HG03280 (cell line): ENCODE data around the gene IRF2BP2.

Experiments
- ATAC-seq: cut with Tn5 transposase; IDR thresholded peaks from one replicate; pipeline ENCODE4 v1.9.1; 2021; ENCODE audit warnings: mild to moderate bottlenecking, moderate library complexity; ENCODE audit not compliant: unreplicated experiment

The IRF2BP2 gene

GRCh38 chr1:234585330-234586055 lies 24.5 kb downstream of the IRF2BP2 start:
- no peak for ATAC-seq

- no peak for ATAC-seq
These were observed 25.1 kb downstream of the IRF2BP2 start for GRCh38 chr1:234584926-234585325.

GRCh38 chr1:234584420-234584805 lies 25.6 kb downstream of the IRF2BP2 start:
- ATAC-seq = no peak

GRCh38 chr1:234583755-234584419 lies 26.1 kb downstream of the IRF2BP2 start:
- no peak for ATAC-seq

DNA sequence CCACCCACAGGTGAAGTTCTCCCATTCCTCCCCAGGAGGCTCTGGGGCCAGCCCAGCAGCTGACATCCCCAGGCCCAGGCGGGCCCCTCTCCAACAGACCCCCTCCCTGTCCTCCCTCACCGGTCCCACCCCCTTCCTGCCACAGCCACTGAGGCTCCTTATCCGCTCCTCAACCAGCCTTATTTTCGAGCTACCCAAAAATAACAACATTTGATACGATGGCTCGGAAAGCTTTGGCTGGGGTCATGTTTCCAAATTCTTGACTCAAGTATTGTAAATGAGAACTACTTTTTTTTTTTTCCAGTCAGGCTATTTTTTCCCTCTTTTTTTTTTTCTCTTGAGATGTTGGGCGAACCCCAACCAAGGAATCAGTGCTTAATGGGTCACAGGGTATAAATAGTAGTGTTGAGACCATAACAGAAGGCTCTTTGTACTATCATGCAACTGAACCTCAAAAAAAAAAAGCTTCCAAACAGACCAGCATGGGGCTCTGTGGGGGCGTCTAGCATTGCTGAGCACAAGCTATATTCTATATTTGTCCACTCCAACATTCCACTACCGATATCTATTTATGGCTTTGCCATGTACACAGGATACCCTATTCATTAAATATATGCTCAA lies 27.2 kb downstream of the IRF2BP2 start:
- ATAC-seq = no peak

DNA sequence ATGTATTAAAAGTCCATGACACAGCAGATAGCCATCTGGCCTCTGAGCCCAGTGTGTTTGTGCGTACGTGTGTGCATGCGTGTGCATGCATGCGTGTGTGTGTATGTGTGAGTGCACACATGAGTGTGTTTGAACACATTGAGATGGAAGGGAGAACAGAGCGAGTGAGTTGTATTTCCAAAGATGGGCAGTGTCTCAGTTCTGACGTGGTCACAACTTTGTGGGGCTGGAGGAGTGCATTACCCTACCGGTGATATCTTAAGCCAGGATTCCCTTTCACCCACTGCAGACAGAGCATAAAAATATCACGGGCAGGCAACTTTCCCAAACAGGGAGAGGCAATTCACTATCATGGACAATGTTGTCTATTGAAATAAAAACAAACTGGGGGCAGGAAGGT lies 27.8 kb downstream of the IRF2BP2 start:
- no peak for ATAC-seq

DNA sequence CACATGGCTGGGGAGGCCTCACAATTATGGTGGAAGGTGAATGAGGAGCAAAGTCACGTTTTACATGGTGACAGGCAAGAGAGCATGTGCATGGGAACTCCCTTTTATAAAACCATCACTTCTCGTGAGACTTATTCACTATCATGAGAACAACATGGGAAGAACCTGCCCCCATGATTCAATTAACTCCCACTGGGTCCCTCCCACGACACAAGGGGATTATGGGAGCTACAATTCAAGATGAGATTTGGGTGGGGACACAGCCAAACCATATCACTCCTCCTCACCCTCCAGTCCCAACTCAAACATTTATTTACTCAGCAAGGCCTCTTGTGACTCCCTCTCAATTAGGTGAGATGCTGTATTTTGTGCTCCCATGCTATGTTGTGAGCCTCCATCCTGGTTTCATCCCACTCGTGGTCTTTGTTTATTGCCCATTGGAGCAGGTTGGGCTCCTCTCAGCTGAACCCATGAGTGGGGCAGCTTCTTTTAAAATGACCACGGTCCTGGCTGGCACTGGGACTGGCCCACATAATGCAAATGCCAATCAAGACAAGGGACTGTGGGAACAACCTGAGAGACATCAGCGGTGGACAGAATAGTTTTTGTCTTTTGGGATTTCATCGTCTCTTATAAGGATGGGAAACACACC lies 28.8 kb downstream of the IRF2BP2 start:
- no peak for ATAC-seq

- no peak for ATAC-seq
These were observed 30.0 kb downstream of the IRF2BP2 start for GRCh38 chr1:234579967-234580366.

- ATAC-seq = no peak
These were observed 31.2 kb downstream of the IRF2BP2 start for GRCh38 chr1:234578735-234579134.

- no peak for ATAC-seq
These were observed 31.9 kb downstream of the IRF2BP2 start for GRCh38 chr1:234578087-234578486.

- ATAC-seq = no peak
These were observed 36.2 kb downstream of the IRF2BP2 start for GRCh38 chr1:234573711-234574299.

DNA sequence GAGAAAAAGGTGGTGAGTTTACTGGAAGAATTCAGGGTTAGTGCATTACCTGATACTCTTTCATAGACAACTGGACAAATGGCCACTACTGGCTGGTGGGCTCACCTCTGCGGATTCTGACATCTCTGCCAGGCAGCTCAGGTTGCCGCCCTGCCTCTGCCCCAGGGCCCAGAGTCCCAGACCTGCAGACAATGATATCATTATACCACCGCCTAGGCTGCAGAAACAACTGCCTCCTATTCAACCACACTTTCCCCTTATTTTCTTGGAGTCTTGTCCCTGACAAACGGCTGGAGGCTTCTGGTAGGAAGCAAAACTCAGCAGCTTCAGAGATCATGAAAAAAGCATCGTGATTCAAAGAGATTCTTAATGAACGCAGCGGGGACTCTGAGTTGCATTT lies 37.0 kb downstream of the IRF2BP2 start:
- ATAC-seq = no peak

DNA sequence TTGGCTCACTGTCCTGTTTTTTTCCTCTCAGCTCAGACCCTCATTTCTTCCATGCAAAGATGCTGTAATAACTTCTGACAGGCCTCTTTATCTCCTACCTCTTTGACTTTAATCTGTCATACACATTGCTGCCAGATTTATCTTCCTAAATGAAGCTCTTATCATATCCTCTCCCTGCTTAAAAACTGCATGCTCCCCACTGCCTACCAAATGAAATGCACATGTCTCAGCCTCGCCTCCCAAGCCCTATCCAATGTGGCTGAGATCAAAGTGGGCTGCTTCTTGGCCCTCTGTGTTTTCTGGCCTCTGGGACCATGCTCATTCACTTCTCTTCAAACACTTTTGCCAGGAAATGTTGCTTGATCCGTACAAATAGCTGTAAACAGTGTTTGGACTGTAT lies 38.3 kb downstream of the IRF2BP2 start:
- no peak for ATAC-seq

DNA sequence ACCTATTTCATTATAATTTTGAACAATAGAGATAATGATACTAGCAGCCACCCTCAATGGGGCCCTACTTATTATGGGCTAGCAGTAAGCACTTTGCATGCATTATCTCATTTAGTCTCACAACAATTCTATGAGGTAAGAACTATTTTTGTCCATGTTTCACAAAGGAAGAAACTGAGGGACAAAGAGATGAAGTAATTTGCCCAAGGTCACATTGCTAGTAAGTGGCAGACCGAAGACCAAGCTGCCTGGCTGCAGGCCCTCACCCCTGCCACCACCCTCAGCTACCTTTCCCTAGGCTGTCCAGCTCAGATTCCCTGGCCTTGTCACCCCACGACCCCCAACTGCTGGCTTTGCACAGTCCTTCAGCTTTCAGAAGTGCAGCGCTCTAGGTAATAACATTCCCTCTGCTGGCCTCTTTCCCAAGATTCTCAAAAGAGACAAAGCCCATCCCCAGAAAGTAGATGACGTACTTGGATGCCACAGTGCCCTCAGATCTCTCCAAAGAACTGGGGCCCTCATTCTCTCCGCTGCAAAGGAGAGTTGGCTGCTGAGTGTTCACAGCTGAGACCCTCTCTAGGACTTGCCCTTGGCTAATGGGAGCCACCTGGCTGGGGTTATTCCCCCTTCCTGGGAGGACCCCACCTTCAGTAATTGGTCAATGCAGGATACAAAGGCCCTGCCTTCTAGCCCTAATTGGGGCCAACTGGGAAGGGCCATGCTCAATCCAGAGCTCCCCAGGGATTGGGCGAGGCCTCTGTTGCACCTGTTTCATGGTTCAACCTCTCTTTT lies 39.5 kb downstream of the IRF2BP2 start:
- ATAC-seq = no peak

DNA sequence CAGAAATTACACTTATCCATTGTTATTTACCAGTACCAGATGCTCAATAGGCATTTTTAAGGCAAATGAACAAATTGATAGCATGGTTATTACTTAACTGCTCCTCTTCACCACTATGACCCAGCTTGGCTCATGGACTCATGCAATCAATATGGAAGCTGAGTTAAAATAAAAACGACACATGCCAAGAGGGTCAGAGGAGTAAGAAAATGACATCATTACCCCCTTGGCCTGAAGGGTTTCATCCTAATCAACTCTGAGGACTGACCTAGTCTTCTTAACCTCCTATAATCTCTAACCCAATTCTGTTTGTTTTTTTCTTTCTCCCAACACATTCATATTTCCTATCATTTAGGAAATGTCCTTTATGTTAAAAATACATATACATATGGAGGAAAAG lies 41.6 kb downstream of the IRF2BP2 start:
- no peak for ATAC-seq

DNA sequence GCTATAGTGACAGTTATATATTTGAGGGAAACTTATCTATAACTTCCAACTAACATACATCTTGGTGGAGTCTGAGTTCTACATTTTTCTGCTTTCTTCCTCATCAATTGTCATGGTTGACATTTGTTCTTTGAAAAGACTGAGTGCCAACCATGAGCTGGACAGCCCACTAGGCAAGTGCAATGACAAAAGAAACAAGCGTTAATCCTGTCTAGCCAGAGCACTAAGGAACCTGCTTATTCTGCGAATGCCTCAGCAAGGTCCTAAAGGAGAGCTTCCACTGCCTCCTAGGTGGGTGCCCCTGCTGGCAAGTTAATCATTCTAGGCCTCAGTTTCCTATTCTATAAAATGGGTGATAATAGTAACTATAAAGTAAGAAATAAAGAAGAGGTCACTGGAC lies 44.8 kb downstream of the IRF2BP2 start:
- ATAC-seq = no peak

DNA sequence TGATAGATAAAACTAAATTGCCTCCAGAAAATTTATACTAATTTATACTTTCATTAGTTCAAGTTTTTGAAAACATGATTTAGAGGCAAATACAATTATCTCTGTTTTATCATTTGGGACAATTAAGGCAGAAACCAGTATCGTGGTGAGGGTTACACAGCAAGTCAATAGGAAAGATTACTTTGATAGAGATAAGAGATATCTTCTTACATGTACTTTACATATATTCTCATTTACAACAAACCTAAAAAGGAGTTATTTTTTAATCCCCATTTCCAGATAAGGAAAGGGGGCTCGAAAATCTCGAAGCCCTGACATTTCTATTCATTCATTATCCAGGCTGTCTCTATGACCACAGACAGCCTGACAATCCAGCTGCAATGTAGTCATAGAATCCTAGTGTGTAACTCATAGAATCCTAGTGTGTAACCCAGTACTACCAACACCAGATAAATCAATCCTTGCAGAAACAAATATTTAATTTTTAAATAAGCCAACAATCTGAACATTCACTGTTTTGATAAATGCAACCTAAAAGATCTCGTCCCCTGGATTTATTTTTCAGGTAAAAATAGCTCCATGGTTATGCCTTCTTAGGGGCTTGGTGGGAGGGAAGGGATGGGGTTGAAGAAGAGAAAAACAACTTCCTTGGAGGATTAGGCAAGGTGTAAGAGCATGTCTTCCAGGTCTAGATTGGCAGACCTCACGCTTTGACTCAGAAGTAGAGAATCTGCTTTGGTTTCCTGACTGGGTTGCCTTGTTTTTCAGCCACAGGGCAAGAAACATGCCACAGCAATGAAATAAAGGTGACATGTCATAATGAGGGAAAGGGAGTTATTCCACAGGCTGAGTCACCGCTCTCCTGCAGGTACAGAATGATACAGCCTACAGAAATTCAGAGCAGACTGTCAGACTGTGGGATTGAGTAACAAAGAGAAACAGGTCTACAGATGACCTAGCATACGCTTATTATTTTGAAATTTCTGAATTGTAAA lies 45.6 kb downstream of the IRF2BP2 start:
- ATAC-seq = no peak

DNA sequence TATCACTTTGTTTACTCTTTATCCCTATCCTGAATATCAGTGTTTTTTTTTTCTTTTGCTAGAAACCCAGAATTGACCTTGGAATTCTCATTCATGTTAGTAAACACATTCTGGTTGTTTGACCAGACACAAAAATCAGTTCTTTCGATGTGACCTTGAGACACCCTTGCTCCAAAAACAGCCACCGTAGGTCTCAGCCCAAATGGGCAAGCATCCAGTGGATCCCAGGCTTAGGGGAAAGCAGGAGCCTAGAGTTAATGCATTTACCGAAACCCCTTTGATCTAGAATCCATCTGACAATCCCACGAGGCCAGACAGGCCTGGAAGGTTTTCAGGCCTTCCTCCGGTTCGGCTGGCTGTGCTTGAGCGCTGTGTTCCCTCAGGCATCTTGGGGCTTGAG lies 47.6 kb downstream of the IRF2BP2 start:
- no peak for ATAC-seq

- no peak for ATAC-seq
These were observed 48.7 kb downstream of the IRF2BP2 start for GRCh38 chr1:234561319-234561718.
